NCI-H460 (cell line): ENCODE measurements around the gene DMRTA1. TPM values are rescaled to one million over a fixed set of nuclear protein-coding genes. Genes with fewer than 3 reads are reported as not detected.
"Not testable (repeated sequence)": the region's sequence is repeated elsewhere in the genome, so short reads cannot be mapped to it uniquely, and the experiment has no call there.

Experiments
- DNase-seq: peaks from one replicate; pipeline ENCODE4 v3.0.0-alpha.2; 2016; ENCODE audit warnings: low read depth; ENCODE audit errors: extremely low read depth
- total RNA-seq: library from RNA; depleted of rRNA; stranded (reverse); fragments of >200 nt; shearing (Covaris generic); gene quantifications from 2 replicates; pipeline ENCODE4 v1.2.3, GENCODE V29; 2014

Gene DMRTA1
- total RNA-seq, 1 experiment from 2014 or later: 1.4 TPM

DNA sequence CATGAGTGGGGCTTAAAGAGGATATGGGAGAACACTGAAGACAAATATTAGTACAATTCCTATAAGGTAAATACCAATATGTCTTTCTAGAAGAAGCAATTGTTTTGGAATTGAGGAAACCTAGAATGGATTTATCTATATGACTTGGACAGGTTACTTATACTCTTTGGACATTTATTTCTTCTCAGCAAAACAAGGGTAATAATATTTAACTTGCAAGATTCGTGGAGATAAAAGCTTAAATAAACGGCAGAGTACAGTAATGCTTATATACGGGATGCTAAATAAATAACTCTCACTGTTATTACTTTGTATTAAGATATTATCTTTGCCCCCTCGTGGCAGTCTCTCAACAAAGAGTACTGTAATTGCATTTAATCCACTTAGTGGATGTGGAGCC lies 8.6 kb downstream of the DMRTA1 start:
- no peak for DNase-seq

DNA sequence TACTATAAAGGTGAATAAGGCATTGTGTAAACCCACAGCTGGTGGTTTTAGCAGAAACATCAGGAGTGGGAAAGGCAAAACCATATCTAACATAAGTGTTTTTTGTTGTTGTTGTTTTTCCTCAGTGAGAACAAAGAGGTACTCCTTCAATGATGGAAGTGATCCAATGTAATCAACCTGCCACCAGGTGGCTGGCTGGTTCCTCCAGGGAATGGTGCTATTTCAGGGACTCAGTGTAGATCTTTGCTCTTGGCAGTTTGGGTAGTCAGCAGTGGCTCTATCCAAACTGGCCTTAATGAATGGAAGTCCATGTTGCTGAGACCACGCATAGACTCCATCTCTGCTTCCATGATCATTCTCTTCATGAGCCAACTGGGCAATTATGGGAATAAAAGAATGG lies 10.8 kb downstream of the DMRTA1 start:
- DNase-seq: no peak

DNA sequence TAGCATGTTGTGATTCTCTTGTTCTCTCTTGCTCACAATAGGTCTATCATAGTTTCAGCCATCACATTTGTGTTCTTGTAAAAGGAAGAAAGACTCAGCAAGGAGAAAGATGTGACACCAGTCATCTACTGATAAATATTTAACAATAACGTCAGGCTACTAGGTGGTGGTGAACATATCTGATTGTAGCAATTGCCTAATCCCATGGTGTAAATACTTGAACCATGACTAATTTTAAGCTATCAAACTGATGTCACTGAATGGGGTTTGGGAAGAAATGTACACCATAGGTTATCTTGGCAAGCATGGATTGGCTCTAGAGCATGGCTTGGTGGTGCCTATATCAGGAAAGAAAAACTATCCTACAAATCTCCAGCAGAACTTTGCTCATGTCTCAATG lies 16.6 kb downstream of the DMRTA1 start:
- DNase-seq: no peak

DNA sequence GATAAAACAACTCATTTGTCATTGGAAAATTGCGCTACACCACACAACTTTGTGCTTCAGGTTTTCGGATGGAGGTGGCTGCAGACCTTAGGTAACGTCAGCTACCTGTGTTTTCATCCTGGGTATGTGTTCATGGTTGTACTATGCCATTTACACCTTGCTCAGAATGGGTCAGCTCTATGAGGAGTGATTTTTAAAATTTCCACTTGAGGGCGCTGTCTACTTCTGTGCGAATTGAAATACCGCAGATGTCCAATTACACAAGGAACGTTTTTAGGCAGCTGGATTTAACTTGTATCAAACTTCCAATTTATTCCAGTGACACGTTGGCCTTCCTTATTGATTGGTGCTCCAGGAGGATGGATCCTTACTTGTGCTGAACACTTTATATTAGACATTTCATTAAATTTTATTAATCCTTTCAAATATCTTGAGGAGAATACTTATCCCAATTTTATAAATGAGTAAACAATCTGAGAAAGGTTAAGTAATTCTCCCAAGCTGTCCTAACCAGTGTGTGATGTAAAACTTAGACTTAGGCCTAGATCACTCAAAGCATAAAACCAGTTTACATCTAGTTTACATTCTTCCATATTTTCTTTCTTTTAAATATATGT lies 23.4 kb downstream of the DMRTA1 start:
- DNase-seq: peak; percentile 46

- DNase-seq: no peak
Observed at GRCh38 chr9:22481566-22481965, 34.9 kb downstream of the DMRTA1 start.

- DNase-seq: no peak
Observed at GRCh38 chr9:22483528-22484070, 37.0 kb downstream of the DMRTA1 start.

DNA sequence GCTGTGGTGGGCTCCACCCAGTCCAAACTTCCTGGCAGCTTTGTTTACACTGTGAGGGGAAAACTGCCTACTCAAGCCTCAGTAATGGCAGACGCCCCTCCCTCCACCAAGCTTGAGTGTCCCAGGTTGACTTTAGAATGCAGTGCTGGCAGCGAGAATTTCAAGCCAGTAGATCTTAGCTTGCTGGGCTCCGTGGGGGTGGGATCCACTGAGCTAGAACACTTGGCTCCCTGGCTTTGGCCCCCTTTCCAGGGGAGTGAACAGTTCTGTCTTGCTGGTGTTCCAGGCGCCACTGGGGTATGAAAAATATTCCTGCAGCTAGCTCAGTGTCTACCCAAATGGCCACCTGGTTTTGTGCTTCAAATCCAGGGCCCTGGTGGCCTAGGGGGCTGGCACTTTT lies 49.6 kb downstream of the DMRTA1 start:
- not testable (repeated sequence) for DNase-seq
